Skeletal muscle satellite cell (primary cell): ENCODE measurements around the gene MSN. TPM values are rescaled to one million over a fixed set of nuclear protein-coding genes. Genes with fewer than 3 reads are reported as not detected.
A peak's percentile ranks its signal among the peaks of the same experiment; 100 is the strongest.
"Not testable (repeated sequence)": the region's sequence is repeated elsewhere in the genome, so short reads cannot be mapped to it uniquely, and the experiment has no call there.

Experiments used
- H3K27me3 ChIP-seq: 2 replicates; pipeline ENCODE4 v1.7.0; 2013; ENCODE audit warnings: low read length; ENCODE audit not compliant: control insufficient read depth, insufficient read depth
- H3K36me3 ChIP-seq: 2 replicates; pipeline ENCODE4 v1.7.0; 2013; ENCODE audit warnings: mild to moderate bottlenecking, control low read depth, low read length; ENCODE audit not compliant: insufficient read depth
- H3K4me1 ChIP-seq: 2 replicates; pipeline ENCODE4 v1.7.0; 2013; ENCODE audit warnings: low read length; ENCODE audit not compliant: control insufficient read depth, insufficient read depth
- H3K4me2 ChIP-seq: 2 replicates; pipeline ENCODE4 v1.7.0; 2013; ENCODE audit warnings: mild to moderate bottlenecking, low read length
- H3K4me3 ChIP-seq: 2 replicates; pipeline ENCODE4 v1.7.0; 2013; ENCODE audit warnings: low read length
- H3K9ac ChIP-seq: 2 replicates; pipeline ENCODE4 v1.7.0; 2013; ENCODE audit warnings: mild to moderate bottlenecking, low read depth, low read length, moderate library complexity
- H3K9me3 ChIP-seq: replicated peaks from 2 replicates; pipeline ENCODE4 v1.7.0; 2013; ENCODE audit warnings: mild to moderate bottlenecking, control low read depth, low read length
- total RNA-seq: library from RNA; depleted of rRNA; stranded (reverse); fragments of >200 nt; gene quantifications from 2 replicates; pipeline ENCODE4 v1.2.3, GENCODE V29; 2012; rRNA removed

MSN gene
- total RNA-seq: 315 and 428 TPM in 2 replicates

GRCh38 chrX:65667503-65668376, at the start of gene MSN:
MSN (plus strand) TSS chrX:65667654; CDS start chrX:65667842, 188 bp downstream.
- H3K9ac ChIP-seq: peak within 1 kb of the TSS; percentile 99
- peak within 1 kb of the TSS; percentile 89 for H3K4me2 ChIP-seq
- H3K36me3 ChIP-seq: peaks cover 8% of the 10 kb centered on the region
- H3K9me3 ChIP-seq: no peaks in the 10 kb centered on the region
- H3K4me1 ChIP-seq: peaks cover 23% of the 10 kb centered on the region
- H3K27me3 ChIP-seq: no peaks in the 10 kb centered on the region
- peak within 1 kb of the TSS; percentile 97 for H3K4me3 ChIP-seq

DNA sequence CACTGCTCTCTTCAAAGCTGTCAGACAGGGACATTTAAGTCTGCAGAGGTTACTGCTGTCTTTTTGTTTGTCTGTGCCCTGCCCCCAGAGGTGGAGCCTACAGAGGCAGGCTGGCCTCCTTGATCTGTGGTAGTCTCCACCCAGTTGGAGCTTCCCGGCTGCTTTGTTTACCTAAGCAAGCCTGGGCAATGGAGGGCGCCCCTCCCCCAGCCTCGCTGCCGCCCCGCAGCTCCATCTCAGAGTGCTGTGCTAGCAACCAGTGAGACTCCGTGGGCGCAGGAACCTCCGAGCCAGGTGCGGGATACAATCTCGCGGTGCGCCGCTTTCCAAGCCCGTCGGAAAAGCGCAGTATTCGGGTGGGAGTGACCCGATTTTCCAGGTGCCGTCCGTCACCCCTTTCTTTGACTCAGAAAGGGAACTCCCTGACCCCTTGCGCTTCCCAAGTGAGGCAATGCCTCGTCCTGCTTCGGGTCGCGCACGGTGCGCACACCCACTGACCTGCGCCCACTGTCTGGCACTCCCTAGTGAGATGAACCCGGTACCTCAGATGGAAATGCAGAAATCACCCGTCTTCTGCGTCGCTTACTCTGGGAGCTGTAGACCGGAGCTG, 47.3 kb upstream of the MSN start:
- H3K9me3 ChIP-seq, H3K4me2 ChIP-seq, H3K9ac ChIP-seq, H3K36me3 ChIP-seq, H3K4me3 ChIP-seq, H3K27me3 ChIP-seq, H3K4me1 ChIP-seq: not testable (repeated sequence)

DNA sequence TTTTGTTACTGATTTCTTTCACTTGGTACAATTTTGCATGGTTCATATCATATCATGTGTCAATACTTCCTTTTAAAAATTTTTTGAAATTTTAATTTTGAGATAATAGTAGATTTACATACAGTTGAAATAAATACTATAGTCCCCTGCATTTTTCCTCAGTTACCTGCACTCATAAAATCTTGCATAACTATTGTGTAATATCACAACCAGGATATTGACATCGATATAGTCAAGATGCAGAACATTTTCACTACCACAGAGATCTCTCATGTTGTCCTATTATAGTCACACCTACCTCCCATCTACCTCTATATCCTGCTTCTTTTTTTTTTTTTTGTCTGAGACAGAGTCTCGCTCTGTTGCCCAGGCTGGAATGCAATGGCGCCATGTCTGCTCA, 36.7 kb upstream of the MSN start:
- H3K9ac ChIP-seq: no peak overlapping the region
- H3K4me2 ChIP-seq: no peak overlapping the region
- H3K4me3 ChIP-seq: no peak overlapping the region
- H3K4me1 ChIP-seq: no peaks in the 10 kb centered on the region
- no peaks in the 10 kb centered on the region for H3K27me3 ChIP-seq
- H3K9me3 ChIP-seq: no peaks in the 10 kb centered on the region
- no peaks in the 10 kb centered on the region for H3K36me3 ChIP-seq

DNA sequence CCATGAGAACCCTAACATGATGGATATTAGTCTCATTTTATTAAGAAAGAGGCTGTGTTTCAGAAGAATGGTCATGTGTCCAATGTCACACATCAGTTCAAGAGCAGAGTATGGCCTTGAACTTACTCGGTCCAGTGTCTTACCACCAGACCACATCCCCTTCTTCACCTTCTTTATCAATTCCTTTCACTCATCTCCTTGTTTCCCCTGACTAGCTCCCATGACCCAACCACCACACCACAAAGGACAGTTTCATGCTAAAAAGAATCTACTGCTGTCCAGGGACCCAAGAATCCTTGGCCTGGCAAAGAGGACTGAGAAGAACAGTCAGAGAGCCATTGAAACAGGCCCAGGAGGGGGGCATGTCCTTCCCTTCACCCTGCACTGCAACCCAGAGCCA, 33.6 kb upstream of the MSN start:
- Histone ChIP-seq H3K27me3 (no peaks in the 10 kb centered on the region), H3K9me3 (no peaks in the 10 kb centered on the region), H3K4me3 (no peak overlapping the region), H3K4me2 (no peak overlapping the region), H3K4me1 (no peaks in the 10 kb centered on the region), H3K9ac (no peak overlapping the region), H3K36me3 (no peaks in the 10 kb centered on the region)

- no peaks in the 10 kb centered on the region for H3K4me1 ChIP-seq
Measured at GRCh38 chrX:65634732-65635131, 32.7 kb upstream of the MSN start.

DNA sequence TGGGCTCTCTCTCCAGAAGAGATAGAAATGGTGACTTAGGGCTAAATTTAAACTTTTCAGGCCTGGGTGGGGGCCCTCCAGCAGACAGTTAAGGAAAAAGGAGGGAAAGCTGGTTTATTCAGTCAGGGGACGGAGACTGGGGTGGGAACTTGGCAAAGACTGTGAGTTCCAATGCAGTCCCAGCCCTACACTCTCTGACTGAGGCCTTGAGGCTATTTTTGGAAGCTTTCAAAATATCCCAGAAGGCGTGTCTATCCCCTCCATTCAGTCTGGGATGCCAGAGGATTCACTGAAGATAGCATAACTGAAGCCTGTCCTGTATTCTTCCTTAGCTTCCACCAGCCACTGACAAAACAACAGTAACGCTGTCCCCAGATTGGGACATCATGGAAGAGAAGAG, 32.1 kb upstream of the MSN start:
- H3K9me3 ChIP-seq: no peaks in the 10 kb centered on the region
- H3K36me3 ChIP-seq: no peaks in the 10 kb centered on the region
- no peak overlapping the region for H3K4me3 ChIP-seq
- H3K4me1 ChIP-seq: no peaks in the 10 kb centered on the region
- H3K27me3 ChIP-seq: no peaks in the 10 kb centered on the region
- H3K9ac ChIP-seq: peak overlapping the region; percentile 34
- H3K4me2 ChIP-seq: no peak overlapping the region

More at GRCh38 chrX:65634732-65635131, 32.7 kb upstream of the MSN start:
- H3K36me3 ChIP-seq: no peaks in the 10 kb centered on the region
- no peak overlapping the region for H3K4me3 ChIP-seq
- H3K9me3 ChIP-seq: no peaks in the 10 kb centered on the region
- no peak overlapping the region for H3K4me2 ChIP-seq
- no peak overlapping the region for H3K9ac ChIP-seq
- H3K27me3 ChIP-seq: no peaks in the 10 kb centered on the region

DNA sequence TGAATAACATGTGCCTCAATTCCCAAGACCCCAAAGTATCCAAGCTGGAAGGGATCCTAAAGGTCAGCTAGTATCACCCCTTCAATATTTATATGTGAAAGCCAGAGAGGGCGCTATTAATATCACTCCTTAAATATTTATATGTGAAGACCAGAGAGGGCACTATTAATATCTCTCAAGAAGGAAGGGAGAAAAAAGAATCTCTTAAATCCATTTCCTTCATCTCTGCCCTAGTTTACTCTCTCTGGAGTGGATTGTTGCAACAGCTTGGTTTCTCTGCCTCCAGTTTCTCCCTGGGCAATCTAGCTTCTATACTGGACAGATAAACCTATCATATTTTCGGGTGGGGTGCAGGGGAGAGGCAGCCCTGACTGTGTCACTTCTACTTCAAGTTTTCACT, 31.6 kb upstream of the MSN start:
- Histone ChIP-seq H3K9me3 (no peaks in the 10 kb centered on the region), H3K4me1 (no peaks in the 10 kb centered on the region), H3K36me3 (no peaks in the 10 kb centered on the region), H3K4me2 (no peak overlapping the region), H3K9ac (no peak overlapping the region), H3K4me3 (no peak overlapping the region), H3K27me3 (no peaks in the 10 kb centered on the region)

DNA sequence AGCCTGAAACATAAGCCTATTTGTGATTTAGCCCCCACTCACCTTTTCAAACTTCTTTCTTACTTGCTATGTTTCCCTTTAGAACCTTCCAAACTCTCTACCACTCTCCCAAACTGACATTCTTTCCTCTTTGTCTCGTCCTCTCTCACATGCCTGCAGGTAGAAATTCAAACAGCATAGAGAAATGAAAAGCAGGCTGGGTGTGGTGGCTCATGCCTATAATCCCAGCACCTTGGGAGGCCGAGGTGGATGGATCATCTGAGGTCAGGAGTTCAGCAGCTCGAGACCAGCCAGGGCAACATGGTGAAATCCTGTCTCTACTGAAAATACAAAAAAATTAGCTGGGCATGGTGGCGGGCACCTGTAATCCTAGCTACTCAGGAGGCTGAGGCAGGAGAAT, 31.2 kb upstream of the MSN start:
- not testable (repeated sequence) for H3K9me3 ChIP-seq, H3K36me3 ChIP-seq, H3K4me2 ChIP-seq

DNA sequence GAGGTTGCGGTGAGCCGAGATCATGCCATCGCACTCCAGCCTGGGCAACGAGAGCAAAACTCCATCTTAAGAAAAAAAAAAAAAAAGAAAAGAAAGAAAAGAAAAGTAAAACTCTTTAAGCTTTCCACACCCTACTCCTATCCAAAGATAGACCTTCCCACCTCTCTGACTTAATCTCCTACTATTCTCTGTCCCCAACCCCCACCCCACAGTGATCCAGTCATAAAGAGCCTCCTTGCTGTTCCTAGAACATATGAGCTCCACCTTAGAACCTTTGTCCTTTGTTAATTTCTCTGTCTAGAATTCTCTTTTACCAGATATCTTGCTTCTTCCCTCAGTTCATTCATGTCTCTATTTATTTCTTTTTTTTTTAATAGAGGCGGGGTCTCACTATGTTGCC, 30.1 kb upstream of the MSN start:
- H3K36me3 ChIP-seq: no peaks in the 10 kb centered on the region
- no peaks in the 10 kb centered on the region for H3K27me3 ChIP-seq

More for the DNA sequence above, 31.2 kb upstream of the MSN start:
- H3K4me1 ChIP-seq, H3K4me3 ChIP-seq, H3K9ac ChIP-seq, H3K27me3 ChIP-seq: not testable (repeated sequence)

GRCh38 chrX:65642914-65643491, 24.5 kb upstream of the MSN start:
- Histone ChIP-seq H3K4me2 (no peak overlapping the region), H3K4me3 (no peak overlapping the region), H3K27me3 (no peaks in the 10 kb centered on the region), H3K36me3 (no peaks in the 10 kb centered on the region), H3K4me1 (peaks cover 26% of the 10 kb centered on the region), H3K9me3 (no peaks in the 10 kb centered on the region), H3K9ac (no peak overlapping the region)

More for the DNA sequence above, 30.1 kb upstream of the MSN start:
- Histone ChIP-seq H3K4me2 (no peak overlapping the region), H3K9me3 (no peaks in the 10 kb centered on the region), H3K4me1 (no peaks in the 10 kb centered on the region), H3K4me3 (no peak overlapping the region), H3K9ac (no peak overlapping the region)

DNA sequence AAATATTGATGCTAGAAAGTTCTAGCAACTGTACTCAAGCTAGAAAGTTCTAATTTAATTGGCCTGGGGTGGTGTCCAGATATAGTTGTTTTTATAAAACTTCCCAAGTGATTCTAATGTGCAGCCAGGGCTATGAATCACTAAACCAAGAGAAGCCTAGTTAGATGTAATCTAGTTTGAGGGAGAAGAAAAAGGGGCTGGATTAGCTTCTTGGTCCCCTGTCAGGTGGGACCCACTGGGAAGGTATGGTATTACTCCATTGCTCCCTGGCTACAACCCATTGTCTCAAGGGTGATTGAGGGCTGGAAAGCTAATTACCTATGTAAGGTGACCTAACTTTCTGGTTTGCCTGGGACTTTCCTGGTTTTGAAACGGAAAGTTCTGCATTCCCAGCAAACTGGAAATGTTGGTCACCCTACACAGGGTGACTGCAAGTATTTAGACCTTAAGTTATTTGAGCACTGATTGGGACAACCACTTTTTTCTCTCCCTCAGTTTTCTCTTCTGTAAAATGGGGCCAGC, 23.9 kb upstream of the MSN start:
- H3K27me3 ChIP-seq: no peaks in the 10 kb centered on the region
- peaks cover 26% of the 10 kb centered on the region for H3K4me1 ChIP-seq
- H3K9ac ChIP-seq: no peak overlapping the region
- H3K4me3 ChIP-seq: no peak overlapping the region
- no peak overlapping the region for H3K4me2 ChIP-seq
- no peaks in the 10 kb centered on the region for H3K36me3 ChIP-seq
- H3K9me3 ChIP-seq: no peaks in the 10 kb centered on the region
